ENCODE data around the gene TRMT2B. TPM values are rescaled to one million over a fixed set of nuclear protein-coding genes. Genes with fewer than 3 reads are reported as not detected.
"Not testable (repeated sequence)": the region's sequence is repeated elsewhere in the genome, so short reads cannot be mapped to it uniquely, and the experiment has no call there.

The TRMT2B gene
- total RNA-seq, 1 experiment from 2014 or later: 13.7 TPM

GRCh38 chrX:101022020-101022419, 29.9 kb downstream of the TRMT2B start:
- no peak overlapping the region for H3K4me3 Mint-ChIP-seq
- no peaks in the 10 kb centered on the region for H4K20me1 ChIP-seq (ENCODE audit: control insufficient read depth, insufficient read depth, insufficient read length)
- H3K56ac ChIP-seq (ENCODE audit: insufficient read length, low read depth, low read length): no peak overlapping the region
- no peak overlapping the region for H4K8ac ChIP-seq (replicated peaks; ENCODE audit: insufficient read length, low read depth, low read length)
- H2BK120ac ChIP-seq (ENCODE audit: low read depth, low read length, poor library complexity, severe bottlenecking): no peak overlapping the region
- no peak overlapping the region for H3T11ph ChIP-seq (ENCODE audit: low read length)
- H3K4me1 ChIP-seq (ENCODE audit: insufficient read depth, low read length): no peaks in the 10 kb centered on the region
- no peak overlapping the region for H2AK5ac ChIP-seq (ENCODE audit: insufficient read length, low read length)
- no peak overlapping the region for H2BK20ac ChIP-seq (ENCODE audit: low read depth, low read length, poor library complexity, severe bottlenecking)
- H3K14ac ChIP-seq (ENCODE audit: insufficient read depth, low read length): no peak overlapping the region
- no peak overlapping the region for H3K27ac ChIP-seq (ENCODE audit: insufficient read length, low read depth, low read length)
- no peak overlapping the region for H3K18ac ChIP-seq (ENCODE audit: insufficient read length, low read depth, low read length)
- H4K5ac ChIP-seq (ENCODE audit: insufficient read length, low read depth, low read length): no peak overlapping the region
- peaks cover 58 to 64% of the 10 kb centered on the region in 2 experiments for H3K9me3 Mint-ChIP-seq
- H3K27ac Mint-ChIP-seq: no peak overlapping the region
- no peak overlapping the region for H3K9ac ChIP-seq (ENCODE audit: extremely low read depth, insufficient read length, low read length)
- TF ChIP-seq CTCF (conservative IDR thresholded peaks at IDR 0.05): no peak
- no peak overlapping the region for H4K91ac ChIP-seq (ENCODE audit: insufficient read length, low read depth, low read length)
- H3K27me3 ChIP-seq (ENCODE audit: insufficient read depth, low read length): no peaks in the 10 kb centered on the region
- no peak for DNase-seq
- H3K9me3 ChIP-seq (ENCODE audit: control insufficient read depth, low read depth, low read length): peaks cover 38% of the 10 kb centered on the region
- H3K27me3 Mint-ChIP-seq (ENCODE audit: low read depth): no peaks in the 10 kb centered on the region
- no peak overlapping the region for H3K23ac ChIP-seq (ENCODE audit: insufficient read length, low read depth, low read length)
- no peaks in the 10 kb centered on the region for H3K4me1 Mint-ChIP-seq
- H2BK15ac ChIP-seq (ENCODE audit: low read depth, low read length): no peak overlapping the region
- peaks cover 21 to 62% (median 50%) of the 10 kb centered on the region in 3 experiments for H3K36me3 Mint-ChIP-seq (ENCODE audit: insufficient read depth in 1 of 3, low read depth in 3 of 3)
- H2BK12ac ChIP-seq (ENCODE audit: insufficient read length, low read depth, low read length): no peak overlapping the region
- no peak overlapping the region for H3K4me2 ChIP-seq (ENCODE audit: insufficient read depth, insufficient read length, low read length)
- H3K79me2 ChIP-seq (ENCODE audit: insufficient read depth, low read length): no peaks in the 10 kb centered on the region
- no peaks in the 10 kb centered on the region for H3K79me1 ChIP-seq (ENCODE audit: insufficient read depth, low read depth, low read length, poor library complexity, severe bottlenecking)
- H2AFZ ChIP-seq (ENCODE audit: low read length): no peak overlapping the region
- no peak overlapping the region for H3K4ac ChIP-seq (ENCODE audit: low read depth, low read length)
- WGBS (ENCODE audit: extremely low coverage, insufficient read length, low lambda C conversion rate): no CpG with 5 or more reads among the region's 3 CpGs
- no peaks in the 10 kb centered on the region for H3K23me2 ChIP-seq (ENCODE audit: insufficient read length, low read depth, low read length, poor library complexity, severe bottlenecking)
- H2BK5ac ChIP-seq (ENCODE audit: insufficient read length, low read length): no peak overlapping the region

- H4K20me1 ChIP-seq (ENCODE audit: control insufficient read depth, insufficient read depth, insufficient read length); H2BK120ac ChIP-seq (ENCODE audit: low read depth, low read length, poor library complexity, severe bottlenecking); H3T11ph ChIP-seq (ENCODE audit: low read length); H3K4me2 ChIP-seq (ENCODE audit: insufficient read depth, insufficient read length, low read length); H4K8ac ChIP-seq (replicated peaks; ENCODE audit: insufficient read length, low read depth, low read length); H3K79me1 ChIP-seq (ENCODE audit: insufficient read depth, low read depth, low read length, poor library complexity, severe bottlenecking); H3K9me3 ChIP-seq (ENCODE audit: control insufficient read depth, low read depth, low read length); H3K27me3 Mint-ChIP-seq (ENCODE audit: low read depth); H2BK15ac ChIP-seq (ENCODE audit: low read depth, low read length); H3K4ac ChIP-seq (ENCODE audit: low read depth, low read length); H3K4me1 Mint-ChIP-seq; H2BK20ac ChIP-seq (ENCODE audit: low read depth, low read length, poor library complexity, severe bottlenecking); H2BK5ac ChIP-seq (ENCODE audit: insufficient read length, low read length); H3K4me1 ChIP-seq (ENCODE audit: insufficient read depth, low read length); H3K23me2 ChIP-seq (ENCODE audit: insufficient read length, low read depth, low read length, poor library complexity, severe bottlenecking); H3K9ac ChIP-seq (ENCODE audit: extremely low read depth, insufficient read length, low read length); H3K4me3 Mint-ChIP-seq; H3K18ac ChIP-seq (ENCODE audit: insufficient read length, low read depth, low read length); DNase-seq; H4K5ac ChIP-seq (ENCODE audit: insufficient read length, low read depth, low read length); H2AK5ac ChIP-seq (ENCODE audit: insufficient read length, low read length); H3K27ac ChIP-seq (ENCODE audit: insufficient read length, low read depth, low read length); H4K91ac ChIP-seq (ENCODE audit: insufficient read length, low read depth, low read length); H3K27me3 ChIP-seq (ENCODE audit: insufficient read depth, low read length); H3K27ac Mint-ChIP-seq; H2BK12ac ChIP-seq (ENCODE audit: insufficient read length, low read depth, low read length); H3K23ac ChIP-seq (ENCODE audit: insufficient read length, low read depth, low read length); H2AFZ ChIP-seq (ENCODE audit: low read length); H3K56ac ChIP-seq (ENCODE audit: insufficient read length, low read depth, low read length); H3K79me2 ChIP-seq (ENCODE audit: insufficient read depth, low read length); H3K14ac ChIP-seq (ENCODE audit: insufficient read depth, low read length): not testable (repeated sequence)
- Mint-ChIP-seq H3K9me3 (peaks cover 37 to 43% of the 10 kb centered on the region in 2 experiments), H3K36me3 (ENCODE audit: insufficient read depth in 1 of 3, low read depth in 3 of 3) (peaks cover 13 to 46% (median 36%) of the 10 kb centered on the region in 3 experiments)
- no CpG with 5 or more reads among the region's 1 CpG for WGBS (ENCODE audit: extremely low coverage, insufficient read length, low lambda C conversion rate)
Measured at GRCh38 chrX:101012031-101012430, 39.9 kb downstream of the TRMT2B start.

Data from H9 (cell line).